ENCODE results near the gene TNRC6A. TPM values are rescaled to one million over a fixed set of nuclear protein-coding genes. Genes with fewer than 3 reads are reported as not detected.

The TNRC6A gene
- total RNA-seq, 1 donor from 2014 or later: 35.6 TPM

- intact Hi-C loops (cut with DNase I): no loop called here
- no peak for DNase-seq (ENCODE audit: low spot score)
Measured at GRCh38 chr16:24753000-24753399, 23.5 kb downstream of the TNRC6A start.

GRCh38 chr16:24753437-24753836, 24.0 kb downstream of the TNRC6A start:
- intact Hi-C loops (cut with DNase I): no loop called here
- no peak for DNase-seq (ENCODE audit: low spot score)

- DNase-seq (ENCODE audit: low spot score): no peak
- intact Hi-C loops (cut with DNase I): no loop called here
Measured at GRCh38 chr16:24754543-24754942, 25.1 kb downstream of the TNRC6A start.

GRCh38 chr16:24755201-24755874, 25.9 kb downstream of the TNRC6A start:
- intact Hi-C loops (cut with DNase I): no loop called here
- no peak for DNase-seq (ENCODE audit: low spot score)

GRCh38 chr16:24758373-24758772, 28.9 kb downstream of the TNRC6A start:
- intact Hi-C loops (cut with DNase I): no loop called here
- no peak for DNase-seq (ENCODE audit: low spot score)

- no peak for DNase-seq (ENCODE audit: low spot score)
- intact Hi-C loops (cut with DNase I): no loop called here
Measured at GRCh38 chr16:24759006-24759405, 29.6 kb downstream of the TNRC6A start.

- intact Hi-C loops (cut with DNase I): no loop called here
- no peak for DNase-seq (ENCODE audit: low spot score)
Measured at GRCh38 chr16:24761526-24761925, 32.1 kb downstream of the TNRC6A start.

GRCh38 chr16:24764916-24765315, 35.5 kb downstream of the TNRC6A start:
- intact Hi-C loops (cut with DNase I): no loop called here
- DNase-seq (ENCODE audit: low spot score): no peak

- DNase-seq (ENCODE audit: low spot score): no peak
- intact Hi-C loops (cut with DNase I): no loop called here
Measured at GRCh38 chr16:24766057-24766456, 36.6 kb downstream of the TNRC6A start.

GRCh38 chr16:24769806-24770205, 40.4 kb downstream of the TNRC6A start:
- intact Hi-C loops (cut with DNase I): no loop called here
- no peak for DNase-seq (ENCODE audit: low spot score)

- intact Hi-C loops (cut with DNase I): no loop called here
- DNase-seq (ENCODE audit: low spot score): no peak
Measured at GRCh38 chr16:24771132-24771778, 41.8 kb downstream of the TNRC6A start.

GRCh38 chr16:24771779-24772157, 42.3 kb downstream of the TNRC6A start:
- no peak for DNase-seq (ENCODE audit: low spot score)
- intact Hi-C loops (cut with DNase I): no loop called here

GRCh38 chr16:24773771-24774427, 44.4 kb downstream of the TNRC6A start:
- no peak for DNase-seq (ENCODE audit: low spot score)
- intact Hi-C loops (cut with DNase I): no loop called here

GRCh38 chr16:24774510-24774909, 45.1 kb downstream of the TNRC6A start:
- DNase-seq (ENCODE audit: low spot score): no peak
- intact Hi-C loops (cut with DNase I): no loop called here

- DNase-seq (ENCODE audit: low spot score): no peak
- intact Hi-C loops (cut with DNase I): loop anchor here (5.0 kb wide), 1 partner anchor 43 kb away; no protein-coding TSS in a partner anchor
Measured at GRCh38 chr16:24775455-24775854, 46.0 kb downstream of the TNRC6A start.

GRCh38 chr16:24776501-24777220, 47.2 kb downstream of the TNRC6A start:
- peak; percentile 77 for DNase-seq (ENCODE audit: low spot score)
- intact Hi-C loops (cut with DNase I): loop anchor here (5.0 kb wide), 1 partner anchor 44 kb away; no protein-coding TSS in a partner anchor

GRCh38 chr16:24778671-24779070, 49.2 kb downstream of the TNRC6A start:
- intact Hi-C loops (cut with DNase I): loop anchor here (5.0 kb wide), 1 partner anchor 46 kb away; no protein-coding TSS in a partner anchor
- DNase-seq (ENCODE audit: low spot score): no peak

- intact Hi-C loops (cut with DNase I): no loop called here
- DNase-seq (ENCODE audit: low spot score): no peak
Measured at GRCh38 chr16:24781256-24781655, 51.8 kb downstream of the TNRC6A start.

GRCh38 chr16:24784121-24784520, 54.7 kb downstream of the TNRC6A start:
- intact Hi-C loops (cut with DNase I): no loop called here

GRCh38 chr16:24789881-24790280, 60.4 kb downstream of the TNRC6A start:
- DNase-seq (ENCODE audit: low spot score): no peak
- intact Hi-C loops (cut with DNase I): loop anchor here (10.0 kb wide), 1 partner anchor 185 kb away; no protein-coding TSS in a partner anchor

More at GRCh38 chr16:24784121-24784520, 54.7 kb downstream of the TNRC6A start:
- no peak for DNase-seq (ENCODE audit: low spot score)

Measured in cardiac septum (tissue), 1 donor.